Keratinocyte (primary cell): ENCODE measurements around the gene PRSS58. TPM values are rescaled to one million over a fixed set of nuclear protein-coding genes. Genes with fewer than 3 reads are reported as not detected.
A peak's percentile ranks its signal among the peaks of the same experiment; 100 is the strongest.

Experiments used
- DNase-seq: peaks from one replicate; pipeline ENCODE4 v3.0.0-alpha.2; 2011; ENCODE audit warnings: low read depth, missing footprints, low spot score
- FAIRE-seq: peaks from 2 replicates; lab custom pipeline; 2011; peaks lifted over from hg19 to GRCh38; lab: Jason Lieb, UNC
- H2AFZ ChIP-seq: 2 replicates; pipeline ENCODE4 v1.6.0; 2012; ENCODE audit warnings: low read length, control low read depth, inconsistent platforms; ENCODE audit not compliant: control insufficient read depth
- H3K27ac ChIP-seq: 2 replicates; pipeline ENCODE4 v1.5.1; 2011; ENCODE audit warnings: low read length; ENCODE audit not compliant: control insufficient read depth, insufficient read depth
- H3K27me3 ChIP-seq: 3 replicates; pipeline ENCODE4 v1.6.0; 2011; ENCODE audit warnings: low read length; ENCODE audit not compliant: control insufficient read depth, insufficient read depth; ENCODE audit errors: extremely low read depth
- H3K36me3 ChIP-seq, 2 experiments: 2 replicates in 1 of 2; 3 replicates in 1 of 2; pipeline ENCODE4 v1.5.1; 2011; ENCODE audit warnings: low read length in 2 of 2, mild to moderate bottlenecking in 1 of 2; ENCODE audit not compliant: control insufficient read depth in 2 of 2, insufficient read depth in 2 of 2; ENCODE audit errors: extremely low read depth in 1 of 2
- H3K4me1 ChIP-seq: 3 replicates; pipeline ENCODE4 v1.5.1; 2011; ENCODE audit warnings: low read length; ENCODE audit not compliant: control insufficient read depth, insufficient read depth; ENCODE audit errors: extremely low read depth
- H3K4me2 ChIP-seq: 3 replicates; pipeline ENCODE4 v1.6.0; 2011; ENCODE audit warnings: low read depth, low read length; ENCODE audit not compliant: control insufficient read depth, insufficient read depth; ENCODE audit errors: extremely low read depth
- H3K4me3 ChIP-seq, 3 experiments: fragments of 200-600 bp in 1 of 3; sonication (generic) in 1 of 3; 2 replicates in 2 of 3; 3 replicates in 1 of 3; pipeline ENCODE4 v1.5.1; 2011 to 2016; ENCODE audit warnings: low read length in 3 of 3, mild to moderate bottlenecking in 3 of 3, control low read depth in 2 of 3, inconsistent platforms in 1 of 3, low read depth in 1 of 3, mixed read lengths in 1 of 3, mixed run types in 1 of 3, moderate library complexity in 1 of 3; ENCODE audit not compliant: control insufficient read depth in 2 of 3, insufficient read depth in 2 of 3; ENCODE audit errors: extremely low read depth in 1 of 3
- H3K79me2 ChIP-seq: 2 replicates; pipeline ENCODE4 v1.6.0; 2012; ENCODE audit warnings: low read length; ENCODE audit not compliant: control insufficient read depth, insufficient read depth
- H3K9ac ChIP-seq: 3 replicates; pipeline ENCODE4 v1.6.0; 2011; ENCODE audit warnings: low read length; ENCODE audit not compliant: control insufficient read depth, insufficient read depth; ENCODE audit errors: extremely low read depth
- H3K9me1 ChIP-seq: 3 replicates; pipeline ENCODE4 v1.6.0; 2011; ENCODE audit warnings: low read length; ENCODE audit not compliant: control insufficient read depth, insufficient read depth; ENCODE audit errors: extremely low read depth
- H3K9me3 ChIP-seq: 2 replicates; pipeline ENCODE4 v1.5.1; 2012; ENCODE audit warnings: low read depth, low read length; ENCODE audit not compliant: control insufficient read depth
- H4K20me1 ChIP-seq: 3 replicates; pipeline ENCODE4 v1.6.0; 2011; ENCODE audit warnings: low read length; ENCODE audit not compliant: control insufficient read depth, insufficient read depth; ENCODE audit errors: extremely low read depth
- CTCF ChIP-seq, 3 experiments: IDR thresholded peaks in 1 of 3; conservative IDR thresholded peaks in 1 of 3; optimal IDR thresholded peaks in 1 of 3; 2 replicates in 2 of 3; 3 replicates in 1 of 3; pipeline versions ENCODE3 to v1.5.1; 2011; ENCODE audit warnings: low read length in 3 of 3, mild to moderate bottlenecking in 3 of 3, moderate library complexity in 2 of 3, control low read depth in 1 of 3, inconsistent platforms in 1 of 3; ENCODE audit not compliant: insufficient read depth in 2 of 3; ENCODE audit errors: extremely low read depth in 1 of 3
- EZH2 ChIP-seq: IDR thresholded peaks from one replicate; pipeline ENCODE4 v1.6.1; 2012; ENCODE audit warnings: inconsistent platforms, mild to moderate bottlenecking, low read length, moderate library complexity
- dilution Hi-C: fragments of 300-500 bp; cut with MboI; formaldehyde crosslinking; loops from one replicate; pipeline ENCODE4 v1.7.0; 2020; ENCODE audit warnings: low sequenced_read_pairs; ENCODE audit not compliant: extremely low pct_ligation_motif_present
- polyA plus RNA-seq, 5 experiments: library from polyadenylated mRNA; depleted of rRNA in 3 of 5; stranded (reverse) in 3 of 5; stranded (forward) in 1 of 5; unstranded in 1 of 5; fragments of >200 nt; gene quantifications; 1 replicate in 1 of 5; 2 replicates in 3 of 5; 3 replicates in 1 of 5; pipeline versions ENCODE4 v1.2.1 to v1.2.3, GENCODE V29; 2011 to 2012; ENCODE audit warnings: missing spikeins in 2 of 5, low read depth in 1 of 5, low replicate concordance in 1 of 5

PRSS58 gene
- polyA plus RNA-seq, 1 donor (not counting 4 experiments of a cell fraction or from before 2014, with no cell fraction given), result not detected

DNA sequence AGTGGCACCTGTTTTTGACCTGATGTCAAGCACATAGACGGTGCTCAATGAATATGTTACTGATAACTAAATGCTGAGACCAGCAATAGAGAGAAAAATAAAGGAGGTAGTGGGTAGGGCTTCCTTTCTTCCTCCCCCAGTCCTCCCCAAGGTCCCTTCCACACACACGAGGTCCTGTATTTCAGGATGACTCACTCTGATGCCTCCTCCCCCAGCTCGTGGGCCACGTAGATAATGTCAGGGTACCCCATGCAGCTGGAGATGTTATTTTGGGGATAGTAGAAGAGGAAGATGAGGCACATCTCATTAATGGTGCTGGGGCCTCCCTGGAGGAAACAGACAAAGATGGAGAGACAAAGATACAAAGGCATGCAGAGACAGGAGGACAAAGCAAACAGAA lies 17.3 kb downstream of the PRSS58 start:
- Histone ChIP-seq H3K4me3 (no peak overlapping the region), H3K9me3 (no peaks in the 10 kb centered on the region), H3K36me3 (no peaks in the 10 kb centered on the region), H3K27ac (no peak overlapping the region), H3K9ac (no peak overlapping the region), H3K79me2 (no peaks in the 10 kb centered on the region), H3K4me2 (no peak overlapping the region), H3K27me3 (no peaks in the 10 kb centered on the region), H3K9me1 (no peaks in the 10 kb centered on the region), H4K20me1 (no peaks in the 10 kb centered on the region), H2AFZ (no peak overlapping the region), H3K4me1 (no peaks in the 10 kb centered on the region)
- dilution Hi-C loops, result no loop called here
- FAIRE-seq, result no peak
- no peak for DNase-seq
- TF ChIP-seq CTCF (optimal IDR thresholded peaks at IDR 0.05 in 1 of 3, IDR thresholded peaks at IDR 0.05 in 1 of 3, conservative IDR thresholded peaks at IDR 0.05 in 1 of 3; ENCODE audit: extremely low read depth in 1 of 3, insufficient read depth in 2 of 3, low read length in 3 of 3) (no peak), EZH2 (no peak)

- no peak overlapping the region for H3K4me2 ChIP-seq
- H3K36me3 ChIP-seq, result no peaks in the 10 kb centered on the region
- H3K9me1 ChIP-seq, result no peaks in the 10 kb centered on the region
- no peak overlapping the region for H3K27ac ChIP-seq
- H3K4me3 ChIP-seq, result no peak overlapping the region
- dilution Hi-C loops, result no loop called here
- H2AFZ ChIP-seq, result no peak overlapping the region
- H3K9me3 ChIP-seq, result no peaks in the 10 kb centered on the region
- H3K4me1 ChIP-seq, result no peaks in the 10 kb centered on the region
- TF ChIP-seq CTCF (optimal IDR thresholded peaks at IDR 0.05 in 1 of 3, IDR thresholded peaks at IDR 0.05 in 1 of 3, conservative IDR thresholded peaks at IDR 0.05 in 1 of 3; ENCODE audit: extremely low read depth in 1 of 3, insufficient read depth in 2 of 3, low read length in 3 of 3), result peak in 1 of 3 experiments; percentile 5
- TF ChIP-seq EZH2, result no peak
- no peaks in the 10 kb centered on the region for H3K27me3 ChIP-seq
- H3K79me2 ChIP-seq, result no peaks in the 10 kb centered on the region
- H4K20me1 ChIP-seq, result no peaks in the 10 kb centered on the region
- no peak for FAIRE-seq
- no peak for DNase-seq
- no peak overlapping the region for H3K9ac ChIP-seq
Observed at GRCh38 chr7:142231716-142232115, 26.1 kb downstream of the PRSS58 start.
